D721Med (cell line): ENCODE results near the gene ME1.
"Not testable (repeated sequence)": the region's sequence is repeated elsewhere in the genome, so short reads cannot be mapped to it uniquely, and the experiment has no call there.

Experiments
- DNase-seq: peaks from one replicate; pipeline ENCODE4 v3.0.0; 2011; ENCODE audit warnings: low spot score; ENCODE audit not compliant: insufficient read length
- FAIRE-seq: peaks from 2 replicates; lab custom pipeline; 2011; peaks lifted over from hg19 to GRCh38; lab: Jason Lieb, UNC
- TF ChIP-seq, protein P1 (sequence below): IDR thresholded peaks from 2 replicates; pipeline ENCODE4 v1.5.1; 2012; ENCODE audit warnings: mild to moderate bottlenecking, control low read depth; ENCODE audit not compliant: insufficient read depth; ENCODE audit errors: missing control alignments

Gene ME1

DNA sequence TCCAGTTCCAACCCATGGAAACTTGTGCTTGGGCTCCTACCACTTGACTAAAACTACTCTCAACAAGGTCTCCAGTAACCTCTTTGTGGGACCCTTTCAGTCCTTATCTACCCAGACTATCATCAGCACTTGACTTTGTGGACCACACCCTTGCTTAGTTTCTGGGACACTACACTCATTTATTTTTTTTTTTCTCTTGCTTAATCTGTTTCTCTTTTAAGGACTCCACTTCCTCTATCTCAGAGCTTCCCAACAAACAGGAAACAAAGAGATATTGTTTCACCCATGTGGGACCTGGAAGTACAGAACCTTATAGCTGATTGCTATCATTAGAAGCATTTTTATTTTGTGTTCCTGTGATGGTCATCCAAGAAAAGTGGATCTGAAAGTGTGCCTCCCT, 28.8 kb upstream of the ME1 start:
- TF ChIP-seq, protein P1, sequence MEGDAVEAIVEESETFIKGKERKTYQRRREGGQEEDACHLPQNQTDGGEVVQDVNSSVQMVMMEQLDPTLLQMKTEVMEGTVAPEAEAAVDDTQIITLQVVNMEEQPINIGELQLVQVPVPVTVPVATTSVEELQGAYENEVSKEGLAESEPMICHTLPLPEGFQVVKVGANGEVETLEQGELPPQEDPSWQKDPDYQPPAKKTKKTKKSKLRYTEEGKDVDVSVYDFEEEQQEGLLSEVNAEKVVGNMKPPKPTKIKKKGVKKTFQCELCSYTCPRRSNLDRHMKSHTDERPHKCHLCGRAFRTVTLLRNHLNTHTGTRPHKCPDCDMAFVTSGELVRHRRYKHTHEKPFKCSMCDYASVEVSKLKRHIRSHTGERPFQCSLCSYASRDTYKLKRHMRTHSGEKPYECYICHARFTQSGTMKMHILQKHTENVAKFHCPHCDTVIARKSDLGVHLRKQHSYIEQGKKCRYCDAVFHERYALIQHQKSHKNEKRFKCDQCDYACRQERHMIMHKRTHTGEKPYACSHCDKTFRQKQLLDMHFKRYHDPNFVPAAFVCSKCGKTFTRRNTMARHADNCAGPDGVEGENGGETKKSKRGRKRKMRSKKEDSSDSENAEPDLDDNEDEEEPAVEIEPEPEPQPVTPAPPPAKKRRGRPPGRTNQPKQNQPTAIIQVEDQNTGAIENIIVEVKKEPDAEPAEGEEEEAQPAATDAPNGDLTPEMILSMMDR = no peak
- no peak for FAIRE-seq
- no peak for DNase-seq

DNA sequence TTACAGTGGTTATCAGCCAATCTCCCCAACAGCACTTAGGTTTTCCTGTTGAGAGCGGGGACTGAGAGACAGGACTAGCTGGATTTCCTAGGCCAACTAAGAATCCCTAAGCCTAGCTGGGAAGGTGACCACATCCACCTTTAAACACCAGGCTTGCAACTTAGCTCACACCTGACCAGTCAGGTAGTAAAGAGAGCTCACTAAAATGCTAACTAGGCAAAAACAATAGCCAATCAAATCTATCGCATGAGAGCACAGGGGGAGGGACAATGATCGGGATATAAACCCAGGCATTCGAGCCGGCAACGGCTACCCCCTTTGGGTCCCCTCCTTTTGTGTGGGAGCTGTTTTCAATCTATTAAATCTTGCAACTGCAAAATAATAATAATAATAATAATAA, 19.2 kb upstream of the ME1 start:
- FAIRE-seq, DNase-seq: not testable (repeated sequence)

DNA sequence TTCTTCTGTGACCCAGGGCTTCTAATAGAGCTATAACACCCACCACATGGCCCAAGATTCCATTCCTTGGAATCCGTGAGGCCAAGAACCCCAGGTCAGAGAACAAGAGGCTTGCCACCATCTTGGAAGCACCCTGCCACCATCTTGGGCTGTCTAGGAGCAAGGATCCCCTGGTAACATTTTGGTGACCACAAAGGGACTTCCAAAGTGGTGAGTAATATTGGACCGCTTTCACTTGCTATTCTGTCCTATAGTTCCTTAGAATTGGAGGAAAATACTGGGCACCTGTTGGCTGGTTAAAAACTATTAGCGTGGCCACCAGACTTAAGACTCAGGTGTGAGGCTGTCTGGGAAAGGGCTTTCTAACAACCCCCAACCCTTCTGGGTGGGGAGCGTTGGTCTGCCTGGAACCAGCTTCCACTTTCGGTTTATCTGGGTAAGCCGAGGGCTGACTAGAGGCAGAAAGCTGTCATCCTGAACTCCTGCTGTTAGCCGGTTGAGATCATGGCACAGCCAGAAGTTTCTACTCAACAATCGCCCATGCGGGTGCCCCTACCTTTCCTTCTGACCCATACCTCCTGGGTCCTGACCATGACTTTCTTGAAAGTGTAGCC, 13.3 kb upstream of the ME1 start:
- DNase-seq, FAIRE-seq: not testable (repeated sequence)

DNA sequence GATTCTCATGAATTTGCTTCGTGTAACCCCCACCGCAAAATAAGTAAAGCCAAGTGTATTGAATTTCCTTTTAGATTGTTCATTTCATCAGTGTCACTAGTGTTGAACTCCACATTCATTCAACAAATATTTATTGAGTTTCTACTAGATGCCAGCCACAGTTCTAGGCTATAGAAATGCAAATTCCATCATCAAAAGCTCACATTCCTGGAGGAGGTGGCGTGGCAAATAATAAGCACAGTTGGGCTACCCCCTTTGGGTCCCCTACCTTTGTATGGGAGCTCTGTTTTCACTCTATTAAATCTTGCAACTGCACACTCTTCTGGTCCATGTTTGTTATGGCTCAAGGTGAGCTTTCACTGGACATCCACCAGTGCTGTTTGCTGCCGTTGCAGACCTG, 12.7 kb upstream of the ME1 start:
- DNase-seq = no peak
- no peak for FAIRE-seq
- TF ChIP-seq, protein P1 = no peak

DNA sequence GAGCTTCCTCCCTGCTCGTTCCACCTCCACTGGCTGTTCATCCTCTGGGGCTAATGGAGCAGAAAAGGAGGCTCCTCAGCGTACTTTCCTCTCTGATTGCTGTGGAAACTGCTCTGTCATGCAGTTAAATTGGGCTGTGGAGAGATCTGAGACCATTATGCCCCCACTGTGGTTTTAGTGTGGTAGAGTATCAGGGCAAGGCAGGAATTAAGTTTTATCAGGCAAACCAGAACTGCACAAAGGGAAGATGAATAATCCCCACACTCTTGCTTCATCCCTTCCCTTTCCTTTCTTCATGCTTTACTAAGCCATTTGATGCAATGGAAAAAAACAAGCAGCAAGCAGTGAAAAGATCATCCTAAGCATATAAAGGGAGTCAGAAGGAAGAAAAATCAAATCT, 11.9 kb upstream of the ME1 start:
- TF ChIP-seq, protein P1 = no peak
- FAIRE-seq (no peak), DNase-seq (no peak)

DNA sequence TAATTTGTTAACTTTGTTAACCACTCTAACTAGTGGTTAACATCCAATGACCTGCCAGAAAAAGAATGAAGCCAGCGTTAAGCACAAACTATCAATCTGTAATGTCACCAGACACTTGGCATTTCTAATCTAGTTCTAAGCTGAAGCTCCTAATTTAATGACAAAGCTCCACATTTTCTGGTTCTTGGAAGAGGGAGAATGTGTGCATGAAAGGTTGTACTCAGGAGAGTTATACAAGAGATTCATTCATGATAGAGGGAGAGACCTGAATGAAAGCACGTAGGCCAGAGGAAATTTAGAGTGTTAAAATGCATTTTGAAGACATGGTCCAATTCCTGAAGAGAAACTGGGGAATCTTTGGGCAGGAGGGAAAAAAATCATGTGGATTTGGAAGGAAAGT, 8.3 kb upstream of the ME1 start:
- no peak for FAIRE-seq
- TF ChIP-seq, protein P1 = no peak

DNA sequence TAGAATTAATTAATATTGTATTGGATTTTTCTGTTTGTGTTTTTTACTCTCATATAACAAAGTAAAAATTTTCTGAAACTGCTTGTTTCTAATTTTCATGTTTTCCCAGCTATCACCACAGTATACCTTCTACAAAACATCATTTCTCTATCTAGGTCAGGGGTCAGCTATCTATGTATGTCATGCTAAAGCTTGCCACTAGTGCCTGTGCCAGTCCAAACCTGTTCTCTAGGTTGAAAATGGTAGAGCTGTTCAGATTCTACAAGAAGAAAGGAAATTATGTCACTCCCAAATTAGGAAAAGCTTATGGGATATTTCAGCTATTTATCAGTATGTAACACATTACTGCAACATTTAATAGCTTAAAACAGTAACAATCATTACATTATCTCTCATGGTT, 5.8 kb upstream of the ME1 start:
- TF ChIP-seq, protein P1 = no peak
- no peak for FAIRE-seq
- no peak for DNase-seq

More for the DNA sequence above, 8.3 kb upstream of the ME1 start:
- DNase-seq = no peak

DNA sequence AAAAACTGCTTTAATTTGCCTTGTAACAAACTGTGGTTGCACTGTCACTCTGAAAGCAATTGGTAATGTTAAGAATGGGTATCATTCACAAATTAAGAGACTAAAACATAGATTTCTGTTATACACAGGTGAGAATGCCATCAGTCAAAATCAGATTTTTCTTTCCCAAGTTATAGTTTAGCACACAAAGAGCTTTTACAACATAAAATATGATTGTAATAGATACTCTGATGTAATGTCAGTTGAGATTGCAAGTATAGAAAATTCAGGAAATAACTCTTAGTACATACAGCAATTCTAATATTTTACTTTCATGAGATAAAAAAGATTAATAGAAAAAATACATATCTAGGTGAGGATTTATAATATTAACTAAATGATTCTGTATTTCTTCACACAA, 2.3 kb upstream of the ME1 start:
- DNase-seq (no peak), FAIRE-seq (peak; percentile 46)
- TF ChIP-seq, protein P1 = no peak
